MV-4-11 (cell line): ENCODE data around the gene LHFPL5.

ENCODE experiments used
- DNase-seq: peaks from one replicate; lab custom pipeline; 2025; lab: John Stamatoyannopoulos, UW

Gene LHFPL5

GRCh38 chr6:35794536-35795452 is 10.4 kb upstream of the LHFPL5 start:
- no peak for DNase-seq

GRCh38 chr6:35795453-35796071 is 9.6 kb upstream of the LHFPL5 start:
- no peak for DNase-seq

GRCh38 chr6:35796236-35796635 is 8.9 kb upstream of the LHFPL5 start:
- no peak for DNase-seq

GRCh38 chr6:35797837-35798526 is 7.2 kb upstream of the LHFPL5 start:
- DNase-seq = no peak

- no peak for DNase-seq
Observed at GRCh38 chr6:35798706-35799105, 6.4 kb upstream of the LHFPL5 start.

- DNase-seq = no peak
Observed at GRCh38 chr6:35801148-35801547, 4.0 kb upstream of the LHFPL5 start.

GRCh38 chr6:35808688-35809087 is 3.5 kb downstream of the LHFPL5 start:
- no peak for DNase-seq

- DNase-seq = no peak
Observed at GRCh38 chr6:35809809-35810208, 4.7 kb downstream of the LHFPL5 start.

- no peak for DNase-seq
Observed at GRCh38 chr6:35810971-35811698, 6.0 kb downstream of the LHFPL5 start.

- DNase-seq = no peak
Observed at GRCh38 chr6:35811699-35811995, 6.5 kb downstream of the LHFPL5 start.

- no peak for DNase-seq
Observed at GRCh38 chr6:35817515-35817914, 12.4 kb downstream of the LHFPL5 start.

GRCh38 chr6:35823601-35824000 is 18.4 kb downstream of the LHFPL5 start:
- no peak for DNase-seq

GRCh38 chr6:35824552-35825192 is 19.5 kb downstream of the LHFPL5 start:
- no peak for DNase-seq

GRCh38 chr6:35829306-35829705 is 24.2 kb downstream of the LHFPL5 start:
- DNase-seq = no peak

GRCh38 chr6:35831257-35832007 is 26.3 kb downstream of the LHFPL5 start:
- DNase-seq = no peak

- no peak for DNase-seq
Observed at GRCh38 chr6:35833536-35833935, 28.4 kb downstream of the LHFPL5 start.

- DNase-seq = no peak
Observed at GRCh38 chr6:35839019-35839418, 33.9 kb downstream of the LHFPL5 start.

- DNase-seq = no peak
Observed at GRCh38 chr6:35842381-35842780, 37.2 kb downstream of the LHFPL5 start.

- DNase-seq = no peak
Observed at GRCh38 chr6:35844290-35844689, 39.1 kb downstream of the LHFPL5 start.

GRCh38 chr6:35850208-35850607 is 45.1 kb downstream of the LHFPL5 start:
- DNase-seq = peak; percentile 52

GRCh38 chr6:35852994-35853393 is 47.8 kb downstream of the LHFPL5 start:
- no peak for DNase-seq
